OCI-LY7 (cell line): ENCODE measurements around the gene TIGD6.
A peak's percentile ranks its signal among the peaks of the same experiment; 100 is the strongest.

Experiments used
- CTCF ChIP-seq: fragments of 200-600 bp; sonication (generic); conservative IDR thresholded peaks from 2 replicates; pipeline ENCODE4 v1.5.1; 2014; ENCODE audit warnings: mild to moderate bottlenecking, antibody characterized with exemption, low read length, moderate library complexity, mixed read lengths
- EZH2phosphoT487 ChIP-seq: fragments of 200-600 bp; sonication (generic); IDR thresholded peaks from 2 replicates; pipeline ENCODE4 v1.6.1; 2018; ENCODE audit warnings: low read depth, borderline replicate concordance, mild to moderate bottlenecking, mixed run types, antibody characterized with exemption, low read length, moderate library complexity, mixed read lengths

- TF ChIP-seq EZH2phosphoT487, result no peak
- peak; percentile 73 for TF ChIP-seq CTCF
Measured at GRCh38 chr5:150001660-150002486, 1.4 kb upstream of the TIGD6 start.
